A549 (cell line): ENCODE data around the gene TNC. TPM values are rescaled to one million over a fixed set of nuclear protein-coding genes. Genes with fewer than 3 reads are reported as not detected.

ENCODE experiments used
- ATAC-seq, 2 experiments: fragments of 200-7000 bp in 1 of 2; fragments of >200 bp in 1 of 2; cut with Nextera tagmentation in 1 of 2; cut with Tn5 transposase in 1 of 2; 3 replicates each; pipeline versions ENCODE4 v1.8.0 to v1.9.1; 2018 to 2020; ENCODE audit warnings: mild to moderate bottlenecking in 1 of 2, moderate library complexity in 1 of 2
- CTCF ChIA-PET: fragments of 300-600 bp; sonication (Branson Sonifier 250); formaldehyde crosslinking; extraction: SDS; loops from one replicate; lab custom pipeline; 2021; ENCODE audit warnings: antibody characterized with exemption, inconsistent platforms; lab: Yijun Ruan, JAX
- POLR2A ChIA-PET: fragments of 350-600 bp; formaldehyde crosslinking; extraction: SDS; loops from one replicate; lab custom pipeline; 2021; ENCODE audit warnings: antibody characterized with exemption, inconsistent platforms; lab: Yijun Ruan, JAX
- DNase-seq, 2 experiments: peaks; one replicate each; pipeline versions ENCODE4 v3.0.0 to v3.0.0-alpha.2; 2011 to 2016; ENCODE audit warnings: low read depth in 1 of 2, low spot score in 1 of 2
- FAIRE-seq: peaks from 2 replicates; lab custom pipeline; 2011; peaks lifted over from hg19 to GRCh38; lab: Jason Lieb, UNC
- H3K27ac ChIP-seq, 2 experiments: fragments of >200 bp; sonication (Bioruptor Twin); formaldehyde crosslinking; 3 replicates each; pipeline ENCODE4 v1.5.1; 2016 to 2017
- H3K4me1 ChIP-seq: fragments of >200 bp; sonication (Bioruptor Twin); formaldehyde crosslinking; 3 replicates; pipeline ENCODE4 v1.6.1; 2016
- H3K4me2 ChIP-seq: fragments of >200 bp; sonication (Bioruptor Twin); formaldehyde crosslinking; 3 replicates; pipeline ENCODE4 v1.6.1; 2016
- H3K4me3 ChIP-seq: fragments of >200 bp; sonication (Bioruptor Twin); formaldehyde crosslinking; 3 replicates; pipeline ENCODE4 v1.5.1; 2016
- H3K9me3 ChIP-seq: fragments of >200 bp; sonication (Bioruptor Twin); formaldehyde crosslinking; 3 replicates; pipeline ENCODE4 v1.6.1; 2016
- BHLHE40 ChIP-seq: IDR thresholded peaks from 2 replicates; pipeline ENCODE4 v1.6.1; 2012; ENCODE audit warnings: low read depth, low read length, inconsistent platforms
- CHD4 ChIP-seq: fragments of 200-600 bp; sonication (generic); IDR thresholded peaks from 2 replicates; pipeline ENCODE4 v1.6.1; 2016; ENCODE audit warnings: antibody characterized with exemption, mild to moderate bottlenecking, borderline replicate concordance
- EHF ChIP-seq: fragments of 250-450 bp; sonication (Bioruptor Pico); IDR thresholded peaks from 2 replicates; pipeline ENCODE4 v1.5.0; 2020; ENCODE audit warnings: mild to moderate bottlenecking
- EP300 ChIP-seq, 2 experiments: fragments of >200 bp; sonication (Bioruptor Twin); formaldehyde crosslinking; IDR thresholded peaks; 2 replicates in 1 of 2; 3 replicates in 1 of 2; pipeline ENCODE4 v1.6.1; 2016 to 2017
- FOSB ChIP-seq: fragments of 250-450 bp; sonication (Bioruptor Pico); IDR thresholded peaks from 2 replicates; pipeline ENCODE4 v1.5.0; 2020; ENCODE audit warnings: mild to moderate bottlenecking, moderate library complexity
- FOXS1 ChIP-seq: fragments of 250-450 bp; sonication (Bioruptor Pico); IDR thresholded peaks from 2 replicates; pipeline ENCODE4 v1.5.0; 2020; ENCODE audit warnings: mild to moderate bottlenecking, moderate library complexity
- GATA3 ChIP-seq: IDR thresholded peaks from 2 replicates; pipeline ENCODE4 v1.6.1; 2012; ENCODE audit warnings: borderline replicate concordance
- HOXA7 ChIP-seq: fragments of 250-450 bp; sonication (Bioruptor Pico); IDR thresholded peaks from 2 replicates; pipeline ENCODE4 v1.5.0; 2020; ENCODE audit warnings: mild to moderate bottlenecking, moderate library complexity
- HOXB13 ChIP-seq: fragments of 250-450 bp; sonication (Bioruptor Pico); IDR thresholded peaks from 2 replicates; pipeline ENCODE4 v1.5.0; 2020; ENCODE audit warnings: low read depth, mild to moderate bottlenecking, moderate library complexity
- JUN ChIP-seq, 2 experiments: fragments of >200 bp; sonication (Bioruptor Twin); formaldehyde crosslinking; IDR thresholded peaks; 2 replicates in 1 of 2; 3 replicates in 1 of 2; pipeline ENCODE4 v1.6.1; 2016 to 2017
- PHF8 ChIP-seq: fragments of 200-600 bp; sonication (generic); IDR thresholded peaks from 2 replicates; pipeline ENCODE4 v1.6.1; 2016; ENCODE audit warnings: low read depth, mild to moderate bottlenecking, antibody characterized with exemption, moderate library complexity, borderline replicate concordance
- POLR2AphosphoS2 ChIP-seq: conservative IDR thresholded peaks from 2 replicates; pipeline ENCODE4 v1.6.1; 2012; ENCODE audit warnings: low read length, improper control_type of control experiment, inconsistent platforms
- RAD21 ChIP-seq, 2 experiments: fragments of >200 bp in 1 of 2; sonication (Bioruptor Twin) in 1 of 2; formaldehyde crosslinking in 1 of 2; IDR thresholded peaks in 1 of 2; conservative IDR thresholded peaks in 1 of 2; 2 replicates in 1 of 2; 3 replicates in 1 of 2; pipeline ENCODE4 v1.6.1; 2012 to 2018; ENCODE audit warnings: inconsistent platforms in 1 of 2
- RCOR1 ChIP-seq: fragments of 150-350 bp; IDR thresholded peaks from 2 replicates; pipeline ENCODE4 v1.6.1; 2014; ENCODE audit warnings: antibody characterized with exemption, low read length, low read depth
- SREBF2 ChIP-seq: fragments of 450-650 bp; IDR thresholded peaks from 2 replicates; pipeline ENCODE4 v1.6.1; 2014; ENCODE audit warnings: mild to moderate bottlenecking, moderate library complexity
- ZSCAN20 ChIP-seq: fragments of 250-450 bp; sonication (Bioruptor Pico); IDR thresholded peaks from 2 replicates; pipeline ENCODE4 v1.8.0; 2022; ENCODE audit warnings: mild to moderate bottlenecking, moderate library complexity
- WGBS: methylation state at CpG from one replicate; pipeline ENCODE4 v1.1.6; 2017; ENCODE audit errors: missing lambda C conversion rate; 5-methylcytosine and 5-hydroxymethylcytosine counted together
- polyA plus RNA-seq, 4 experiments: library from polyadenylated mRNA; depleted of rRNA in 3 of 4; stranded (reverse); fragments of >200 nt; fragmentation: RNase III in 1 of 4; extraction: RNeasy Plus Mini Kit Qiagen cat#74134 plus additional on column Dnase treatment in 1 of 4; gene quantifications; 2 replicates in 3 of 4; 3 replicates in 1 of 4; pipeline ENCODE4 v1.2.3, GENCODE V29; 2011 to 2017
- TF ChIP-seq, protein P1 (sequence below): fragments of >200 bp; sonication (Bioruptor Twin); formaldehyde crosslinking; IDR thresholded peaks from 3 replicates; pipeline ENCODE4 v1.5.1; 2016
- TF ChIP-seq, protein P2 (sequence below): fragments of >200 bp; sonication (Bioruptor Twin); formaldehyde crosslinking; IDR thresholded peaks from 2 replicates; pipeline ENCODE4 v1.6.1; 2016
- TF ChIP-seq, protein P3 (sequence below): fragments of 200-600 bp; sonication (generic); IDR thresholded peaks from 2 replicates; pipeline ENCODE4 v1.6.1; 2016; ENCODE audit warnings: antibody characterized with exemption, mild to moderate bottlenecking, moderate library complexity
- TF ChIP-seq, protein P4 (sequence below): IDR thresholded peaks from 2 replicates; pipeline ENCODE4 v1.6.1; 2012
- TF ChIP-seq, protein P5 (sequence below): fragments of 450-650 bp; IDR thresholded peaks from 2 replicates; pipeline ENCODE4 v1.6.1; 2014; ENCODE audit warnings: antibody characterized with exemption
- TF ChIP-seq, protein P6 (sequence below): IDR thresholded peaks from 2 replicates; pipeline ENCODE4 v1.6.1; 2012

Gene TNC
- polyA plus RNA-seq, 2 of the 4 experiments (the other 2 are of a cell fraction) = 0.50 to 0.63 TPM

DNA sequence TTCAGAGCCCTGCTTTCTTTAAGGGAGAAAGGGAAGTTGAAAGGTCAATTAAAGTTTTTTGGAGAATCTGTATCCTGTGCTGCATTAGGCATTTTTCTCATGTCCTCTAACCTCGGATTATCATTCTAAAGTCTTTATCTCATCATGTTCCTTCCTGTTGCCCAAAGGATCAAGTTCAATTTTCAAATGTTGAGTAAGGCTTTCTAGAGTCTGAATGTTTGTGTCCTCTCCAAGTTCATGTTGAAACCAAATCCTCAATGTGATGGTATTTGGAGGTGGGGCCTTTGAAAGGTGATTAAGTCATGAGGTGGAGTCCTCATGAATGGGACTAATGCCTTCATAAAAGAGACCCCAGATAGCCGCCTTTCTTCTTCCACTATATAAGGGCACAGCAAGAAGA is 20.2 kb upstream of the TNC start (continued):
- TF ChIP-seq, protein P1, sequence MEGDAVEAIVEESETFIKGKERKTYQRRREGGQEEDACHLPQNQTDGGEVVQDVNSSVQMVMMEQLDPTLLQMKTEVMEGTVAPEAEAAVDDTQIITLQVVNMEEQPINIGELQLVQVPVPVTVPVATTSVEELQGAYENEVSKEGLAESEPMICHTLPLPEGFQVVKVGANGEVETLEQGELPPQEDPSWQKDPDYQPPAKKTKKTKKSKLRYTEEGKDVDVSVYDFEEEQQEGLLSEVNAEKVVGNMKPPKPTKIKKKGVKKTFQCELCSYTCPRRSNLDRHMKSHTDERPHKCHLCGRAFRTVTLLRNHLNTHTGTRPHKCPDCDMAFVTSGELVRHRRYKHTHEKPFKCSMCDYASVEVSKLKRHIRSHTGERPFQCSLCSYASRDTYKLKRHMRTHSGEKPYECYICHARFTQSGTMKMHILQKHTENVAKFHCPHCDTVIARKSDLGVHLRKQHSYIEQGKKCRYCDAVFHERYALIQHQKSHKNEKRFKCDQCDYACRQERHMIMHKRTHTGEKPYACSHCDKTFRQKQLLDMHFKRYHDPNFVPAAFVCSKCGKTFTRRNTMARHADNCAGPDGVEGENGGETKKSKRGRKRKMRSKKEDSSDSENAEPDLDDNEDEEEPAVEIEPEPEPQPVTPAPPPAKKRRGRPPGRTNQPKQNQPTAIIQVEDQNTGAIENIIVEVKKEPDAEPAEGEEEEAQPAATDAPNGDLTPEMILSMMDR = no peak
- TF ChIP-seq, protein P2, sequence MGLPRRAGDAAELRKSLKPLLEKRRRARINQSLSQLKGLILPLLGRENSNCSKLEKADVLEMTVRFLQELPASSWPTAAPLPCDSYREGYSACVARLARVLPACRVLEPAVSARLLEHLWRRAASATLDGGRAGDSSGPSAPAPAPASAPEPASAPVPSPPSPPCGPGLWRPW = no peak

DNA sequence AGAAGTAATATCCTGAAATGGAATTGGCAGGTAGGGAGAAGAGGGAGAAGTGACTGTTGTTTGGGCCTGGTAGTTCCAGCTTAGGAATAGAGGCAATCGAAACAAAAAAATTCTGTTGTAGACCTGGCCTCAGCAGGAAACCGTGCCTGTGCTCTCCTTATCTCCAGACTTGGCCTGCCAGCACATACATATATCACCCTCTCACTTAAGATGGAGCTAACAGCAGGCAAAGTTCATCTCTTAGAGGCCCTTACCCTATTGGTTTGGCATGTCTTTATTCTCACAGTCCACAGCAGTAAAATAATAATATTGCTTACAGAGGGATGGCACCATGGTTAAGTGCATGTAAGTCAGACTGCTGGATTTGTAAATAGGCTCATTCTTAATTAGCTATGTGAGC is 19.6 kb upstream of the TNC start:
- H3K9me3 ChIP-seq = peaks cover 13% of the 10 kb centered on the region; the same call in 2 of the 3 replicates
- no peaks in the 10 kb centered on the region for H3K4me1 ChIP-seq
- ATAC-seq (no peak), DNase-seq (no peak), FAIRE-seq (no peak)
- H3K4me3 ChIP-seq = no peak overlapping the region
- H3K4me2 ChIP-seq = no peak overlapping the region
- no peak overlapping the region for H3K27ac ChIP-seq
- ChIA-PET CTCF (no interaction called here), POLR2A (no interaction called here)
- TF ChIP-seq CHD4 (no peak), HOXA7 (CRISPR knock-in tag) (no peak), PHF8 (no peak), FOXS1 (no peak), FOSB (CRISPR knock-in tag) (no peak), POLR2AphosphoS2 (no peak), EP300 (IDR thresholded peaks at IDR 0.05) (no peak), ZSCAN20 (CRISPR knock-in tag) (no peak), BHLHE40 (no peak), HOXB13 (CRISPR knock-in tag) (no peak), RCOR1 (no peak), JUN (IDR thresholded peaks at IDR 0.05) (no peak), EHF (CRISPR knock-in tag) (no peak), GATA3 (no peak), SREBF2 (no peak), RAD21 (conservative IDR thresholded peaks at IDR 0.05 in 1 of 2, IDR thresholded peaks at IDR 0.05 in 1 of 2) (no peak)
- TF ChIP-seq, protein P3, sequence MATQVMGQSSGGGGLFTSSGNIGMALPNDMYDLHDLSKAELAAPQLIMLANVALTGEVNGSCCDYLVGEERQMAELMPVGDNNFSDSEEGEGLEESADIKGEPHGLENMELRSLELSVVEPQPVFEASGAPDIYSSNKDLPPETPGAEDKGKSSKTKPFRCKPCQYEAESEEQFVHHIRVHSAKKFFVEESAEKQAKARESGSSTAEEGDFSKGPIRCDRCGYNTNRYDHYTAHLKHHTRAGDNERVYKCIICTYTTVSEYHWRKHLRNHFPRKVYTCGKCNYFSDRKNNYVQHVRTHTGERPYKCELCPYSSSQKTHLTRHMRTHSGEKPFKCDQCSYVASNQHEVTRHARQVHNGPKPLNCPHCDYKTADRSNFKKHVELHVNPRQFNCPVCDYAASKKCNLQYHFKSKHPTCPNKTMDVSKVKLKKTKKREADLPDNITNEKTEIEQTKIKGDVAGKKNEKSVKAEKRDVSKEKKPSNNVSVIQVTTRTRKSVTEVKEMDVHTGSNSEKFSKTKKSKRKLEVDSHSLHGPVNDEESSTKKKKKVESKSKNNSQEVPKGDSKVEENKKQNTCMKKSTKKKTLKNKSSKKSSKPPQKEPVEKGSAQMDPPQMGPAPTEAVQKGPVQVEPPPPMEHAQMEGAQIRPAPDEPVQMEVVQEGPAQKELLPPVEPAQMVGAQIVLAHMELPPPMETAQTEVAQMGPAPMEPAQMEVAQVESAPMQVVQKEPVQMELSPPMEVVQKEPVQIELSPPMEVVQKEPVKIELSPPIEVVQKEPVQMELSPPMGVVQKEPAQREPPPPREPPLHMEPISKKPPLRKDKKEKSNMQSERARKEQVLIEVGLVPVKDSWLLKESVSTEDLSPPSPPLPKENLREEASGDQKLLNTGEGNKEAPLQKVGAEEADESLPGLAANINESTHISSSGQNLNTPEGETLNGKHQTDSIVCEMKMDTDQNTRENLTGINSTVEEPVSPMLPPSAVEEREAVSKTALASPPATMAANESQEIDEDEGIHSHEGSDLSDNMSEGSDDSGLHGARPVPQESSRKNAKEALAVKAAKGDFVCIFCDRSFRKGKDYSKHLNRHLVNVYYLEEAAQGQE = no peak
- TF ChIP-seq, protein P4, sequence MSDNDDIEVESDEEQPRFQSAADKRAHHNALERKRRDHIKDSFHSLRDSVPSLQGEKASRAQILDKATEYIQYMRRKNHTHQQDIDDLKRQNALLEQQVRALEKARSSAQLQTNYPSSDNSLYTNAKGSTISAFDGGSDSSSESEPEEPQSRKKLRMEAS = no peak
- TF ChIP-seq, protein P5, sequence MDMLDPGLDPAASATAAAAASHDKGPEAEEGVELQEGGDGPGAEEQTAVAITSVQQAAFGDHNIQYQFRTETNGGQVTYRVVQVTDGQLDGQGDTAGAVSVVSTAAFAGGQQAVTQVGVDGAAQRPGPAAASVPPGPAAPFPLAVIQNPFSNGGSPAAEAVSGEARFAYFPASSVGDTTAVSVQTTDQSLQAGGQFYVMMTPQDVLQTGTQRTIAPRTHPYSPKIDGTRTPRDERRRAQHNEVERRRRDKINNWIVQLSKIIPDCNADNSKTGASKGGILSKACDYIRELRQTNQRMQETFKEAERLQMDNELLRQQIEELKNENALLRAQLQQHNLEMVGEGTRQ = no peak
- TF ChIP-seq, protein P6, sequence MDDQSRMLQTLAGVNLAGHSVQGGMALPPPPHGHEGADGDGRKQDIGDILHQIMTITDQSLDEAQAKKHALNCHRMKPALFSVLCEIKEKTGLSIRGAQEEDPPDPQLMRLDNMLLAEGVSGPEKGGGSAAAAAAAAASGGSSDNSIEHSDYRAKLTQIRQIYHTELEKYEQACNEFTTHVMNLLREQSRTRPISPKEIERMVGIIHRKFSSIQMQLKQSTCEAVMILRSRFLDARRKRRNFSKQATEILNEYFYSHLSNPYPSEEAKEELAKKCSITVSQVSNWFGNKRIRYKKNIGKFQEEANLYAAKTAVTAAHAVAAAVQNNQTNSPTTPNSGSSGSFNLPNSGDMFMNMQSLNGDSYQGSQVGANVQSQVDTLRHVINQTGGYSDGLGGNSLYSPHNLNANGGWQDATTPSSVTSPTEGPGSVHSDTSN = no peak
- WGBS = 33% methylated on average over 2 of the region's 2 CpGs
